ENCODE data around the gene MT1F.

Gene MT1F

DNA sequence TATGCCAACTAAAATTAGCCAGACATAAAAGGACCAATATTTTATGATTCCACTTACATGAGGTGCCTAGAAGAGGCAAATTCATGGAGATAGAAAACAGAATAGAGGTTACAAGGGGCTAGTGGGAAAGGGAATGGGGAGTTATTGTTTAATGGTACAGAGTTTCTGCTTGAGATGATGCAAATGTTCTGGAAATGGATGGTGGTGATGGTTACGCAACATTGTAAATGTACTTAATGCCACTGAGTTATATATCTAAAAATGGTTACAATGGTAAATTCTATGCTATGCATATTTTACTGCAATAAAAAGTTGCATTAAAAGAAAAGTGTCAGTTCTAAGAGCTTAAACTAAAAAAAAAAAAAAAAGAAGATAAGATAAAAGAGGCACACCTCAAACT, 42.4 kb downstream of the MT1F start:
- DNase-seq: no peak

DNA sequence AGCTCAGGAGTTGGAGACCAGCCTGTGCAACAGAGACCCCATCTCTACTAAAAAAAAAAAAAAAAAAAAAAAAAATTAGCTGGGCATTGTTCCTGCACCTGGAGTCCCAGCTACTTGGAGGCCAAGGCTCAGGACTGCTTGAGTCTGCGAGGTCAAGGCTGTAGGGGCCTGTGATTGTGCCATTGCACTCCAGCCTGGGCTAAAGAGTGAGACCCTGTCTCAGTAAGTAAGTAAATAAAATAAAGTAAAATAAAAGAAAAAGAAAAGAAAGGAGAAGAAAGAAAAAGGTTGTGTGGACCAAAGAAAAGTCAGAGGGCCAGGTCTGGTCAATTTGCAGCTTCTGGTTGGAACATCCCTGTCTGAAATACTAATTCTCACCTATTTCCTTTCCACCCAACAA, 42.9 kb downstream of the MT1F start:
- no peak for DNase-seq

DNA sequence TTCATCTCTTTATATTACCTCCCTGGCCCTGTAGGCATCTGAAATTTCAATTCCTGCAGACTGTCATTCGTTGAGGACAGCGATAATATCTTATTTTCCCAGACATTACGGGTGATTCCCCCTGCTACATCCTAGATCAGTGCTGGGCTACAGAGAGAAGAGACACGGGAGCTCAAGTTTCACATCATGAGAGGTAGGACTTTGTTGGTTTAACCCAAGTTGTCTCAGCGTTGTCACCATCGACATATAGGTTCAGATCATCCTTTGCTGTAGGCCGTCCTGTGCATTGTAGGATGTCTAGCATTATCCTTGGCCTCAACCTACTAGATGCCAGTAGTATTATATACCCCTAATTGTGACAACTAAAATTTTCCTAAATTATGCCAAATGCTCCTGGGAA, 43.8 kb downstream of the MT1F start:
- DNase-seq: no peak

DNA sequence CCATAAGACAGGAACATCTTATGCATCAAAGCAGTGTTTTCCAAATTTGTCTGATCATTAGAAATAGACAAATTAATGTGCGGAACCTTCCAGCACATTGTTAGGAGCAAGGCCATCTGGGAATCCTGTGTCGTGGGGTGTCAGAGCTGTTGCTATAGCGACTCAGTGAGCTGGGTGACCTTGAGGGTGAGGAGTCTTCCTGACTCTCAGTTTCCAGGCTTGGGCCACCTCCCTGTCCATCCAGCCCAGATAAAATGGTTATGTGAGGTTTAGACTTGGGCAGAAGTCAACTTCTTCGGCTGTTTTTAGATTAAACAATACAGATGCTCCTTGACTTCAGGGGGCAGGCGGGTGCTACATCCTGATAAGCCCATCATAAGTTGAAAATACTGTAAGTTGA, 45.1 kb downstream of the MT1F start:
- no peak for DNase-seq
